Right lobe of liver (tissue), 6 donors: Measurements from ENCODE around the gene KRT17. TPM values are rescaled to one million over a fixed set of nuclear protein-coding genes. Genes with fewer than 3 reads are reported as not detected.

Source experiments
- ATAC-seq, 4 donors: fragments of 200-7000 bp; cut with Tn5 transposase; one replicate each; pipeline ENCODE4 v1.9.1; 2020; ENCODE audit warnings: mild to moderate bottlenecking in 4 of 4, moderate library complexity in 4 of 4
- DNase-seq, 3 donors: peaks; one replicate each; pipeline ENCODE4 v3.0.0-alpha.2; 2020
- H3K27ac ChIP-seq, 3 donors: fragments of 200-600 bp; one replicate each; pipeline ENCODE4 v1.8.0; 2022
- H3K27me3 ChIP-seq, 2 donors: fragments of 200-600 bp; one replicate each; pipeline ENCODE4 v1.8.0; 2022
- H3K36me3 ChIP-seq, 4 donors: fragments of 200-600 bp; sonication (generic) in 1 of 4; one replicate each; pipeline versions ENCODE4 v1.5.1 to v1.8.0; 2017 to 2022; ENCODE audit warnings: control low read depth in 1 of 4
- H3K4me1 ChIP-seq, 4 donors: fragments of 200-600 bp; sonication (generic) in 1 of 4; one replicate each; pipeline versions ENCODE4 v1.5.1 to v1.8.0; 2017 to 2022; ENCODE audit warnings: control low read depth in 1 of 4
- H3K4me3 ChIP-seq, 3 donors: fragments of 200-600 bp; one replicate each; pipeline ENCODE4 v1.8.0; 2022
- H3K9me3 ChIP-seq, 4 donors: fragments of 200-600 bp; sonication (generic) in 1 of 4; one replicate each; pipeline versions ENCODE4 v1.5.1 to v1.8.0; 2017 to 2022; ENCODE audit warnings: control low read depth in 1 of 4
- POLR2A ChIP-seq: fragments of 450-650 bp; IDR thresholded peaks from one replicate; pipeline ENCODE4 v1.6.1; 2017; ENCODE audit warnings: antibody characterized with exemption, mild to moderate bottlenecking
- WGBS: methylation state at CpG from one replicate; pipeline ENCODE4 v1.1.6; 2018; ENCODE audit warnings: low coverage, low lambda C conversion rate; ENCODE audit not compliant: insufficient coverage; ENCODE audit errors: missing lambda C conversion rate; 5-methylcytosine and 5-hydroxymethylcytosine counted together
- intact Hi-C, 2 donors: fragments of 100-400 bp; cut with DNase I; formaldehyde crosslinking; loops; one replicate each; pipeline versions ENCODE4 v1.11.2 to v1.14.1; 2022
- total RNA-seq, 6 experiments: library from RNA; depleted of rRNA in 2 of 6; stranded (reverse); fragments of >200 nt in 2 of 6; fragmentation: NEBNext Ultra II Directional in 3 of 6; extraction: Animal tissue kit (Norgen Biotek cat#: 25700) in 3 of 6; gene quantifications; one replicate each; pipeline versions ENCODE4 v1.1.0 to v1.2.4, GENCODE V29; 2016 to 2023
- TF ChIP-seq, protein P1 (sequence below), 4 donors: fragments of 200-600 bp in 3 of 4; fragments of 450-650 bp in 1 of 4; IDR thresholded peaks; one replicate each; pipeline versions ENCODE4 v1.5.1 to v1.8.0; 2016 to 2022; ENCODE audit warnings: antibody characterized with exemption in 4 of 4, mild to moderate bottlenecking in 2 of 4
- donor health status: DM: no; HTN: yes; CAD: no.
- donor health status: DM: no; HTN: no; CAD: no.
- donor health status: DM: no; HTN: no; CAD: no.
- donor health status: DM: no; HTN: yes; CAD: no.
- donor health status: DM: no; HTN: yes; CAD: no.

KRT17 gene
- total RNA-seq, 6 experiments from 2014 or later = not detected

DNA sequence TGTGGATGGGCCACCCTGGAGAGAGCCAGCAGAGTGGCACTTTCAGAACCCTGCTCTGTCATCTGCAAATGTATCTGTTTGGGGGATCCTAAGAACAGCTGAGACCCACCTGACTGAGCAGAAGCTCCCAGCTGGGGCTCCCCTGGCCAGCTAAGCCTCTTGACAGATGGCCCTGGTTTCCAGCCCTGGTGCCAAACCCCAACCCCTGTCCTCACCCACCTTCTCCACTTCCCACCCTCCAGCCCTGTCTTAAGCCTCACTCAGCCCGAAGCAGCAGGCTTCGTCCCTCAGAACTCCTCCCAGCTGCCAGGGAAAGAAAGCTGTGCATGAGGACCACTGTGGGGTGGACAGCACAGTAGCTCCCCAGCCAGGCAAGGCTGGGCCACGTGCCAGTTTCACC lies 49.0 kb downstream of the KRT17 start:
- TF ChIP-seq POLR2A = no peak
- TF ChIP-seq, protein P1, sequence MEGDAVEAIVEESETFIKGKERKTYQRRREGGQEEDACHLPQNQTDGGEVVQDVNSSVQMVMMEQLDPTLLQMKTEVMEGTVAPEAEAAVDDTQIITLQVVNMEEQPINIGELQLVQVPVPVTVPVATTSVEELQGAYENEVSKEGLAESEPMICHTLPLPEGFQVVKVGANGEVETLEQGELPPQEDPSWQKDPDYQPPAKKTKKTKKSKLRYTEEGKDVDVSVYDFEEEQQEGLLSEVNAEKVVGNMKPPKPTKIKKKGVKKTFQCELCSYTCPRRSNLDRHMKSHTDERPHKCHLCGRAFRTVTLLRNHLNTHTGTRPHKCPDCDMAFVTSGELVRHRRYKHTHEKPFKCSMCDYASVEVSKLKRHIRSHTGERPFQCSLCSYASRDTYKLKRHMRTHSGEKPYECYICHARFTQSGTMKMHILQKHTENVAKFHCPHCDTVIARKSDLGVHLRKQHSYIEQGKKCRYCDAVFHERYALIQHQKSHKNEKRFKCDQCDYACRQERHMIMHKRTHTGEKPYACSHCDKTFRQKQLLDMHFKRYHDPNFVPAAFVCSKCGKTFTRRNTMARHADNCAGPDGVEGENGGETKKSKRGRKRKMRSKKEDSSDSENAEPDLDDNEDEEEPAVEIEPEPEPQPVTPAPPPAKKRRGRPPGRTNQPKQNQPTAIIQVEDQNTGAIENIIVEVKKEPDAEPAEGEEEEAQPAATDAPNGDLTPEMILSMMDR (IDR thresholded peaks at IDR 0.05) = no peak

DNA sequence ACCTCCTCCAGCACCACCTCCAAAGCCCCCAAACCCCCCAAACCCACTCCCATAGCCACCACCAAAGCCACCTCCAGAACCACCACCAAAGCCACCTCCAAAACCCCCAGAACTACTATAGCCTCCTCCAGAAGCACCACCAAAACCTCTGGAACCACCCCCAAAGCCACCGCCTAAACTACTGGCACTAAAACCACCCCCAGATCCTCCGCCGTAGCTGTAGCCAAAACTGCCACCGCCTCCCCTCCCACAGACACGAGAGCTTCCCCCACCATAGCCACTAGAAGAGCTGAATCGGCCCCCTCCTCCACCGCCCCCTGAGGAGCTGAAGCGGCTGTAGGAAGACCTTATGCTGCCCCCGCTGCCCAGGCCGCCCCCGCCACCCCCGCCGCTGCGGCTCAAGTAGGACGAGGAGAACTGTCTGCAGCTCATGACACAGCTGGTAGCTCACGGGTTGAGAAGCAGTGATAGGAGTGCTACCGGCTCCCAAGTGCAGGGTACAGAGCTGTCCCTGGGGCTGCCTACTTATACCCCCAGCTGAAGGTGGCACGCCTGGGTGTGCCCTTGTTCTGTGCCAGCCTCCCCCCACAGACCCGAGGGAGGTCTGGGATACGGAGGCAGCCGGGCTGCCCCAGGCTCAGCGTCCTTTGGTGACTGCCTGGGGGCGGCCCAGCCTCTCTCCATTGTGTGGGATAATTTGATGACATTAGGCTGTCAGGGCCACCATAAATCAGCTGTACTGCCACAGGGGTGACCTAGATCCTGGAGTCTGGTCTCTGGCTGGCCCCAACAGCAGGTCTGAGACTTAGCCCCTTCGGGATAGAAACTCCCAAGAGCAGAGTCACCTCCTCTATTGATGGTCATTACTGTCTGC lies 52.6 kb downstream of the KRT17 start, which contains the start of gene KRT9:
KRT9 (minus strand) TSS at position 499 of the 874 bp plus-strand sequence; CDS start at position 432, 67 bp downstream.
- DNase-seq = no peak
- Histone ChIP-seq H3K27ac (no peak within 1 kb of the TSS), H3K4me3 (no peak within 1 kb of the TSS), H3K9me3 (no peaks in the 10 kb centered on the region), H3K36me3 (no peaks in the 10 kb centered on the region), H3K27me3 (no peaks in the 10 kb centered on the region), H3K4me1 (no peaks in the 10 kb centered on the region)
- no peak for ATAC-seq
- intact Hi-C loops = no loop called here
- 81% methylated on average over 10 of the region's 24 CpGs for WGBS
- TF ChIP-seq, protein P1 (IDR thresholded peaks at IDR 0.05) = no peak
- no peak for TF ChIP-seq POLR2A

More for the DNA sequence above, 49.0 kb downstream of the KRT17 start:
- Histone ChIP-seq H3K27ac (no peak overlapping the region), H3K36me3 (no peaks in the 10 kb centered on the region), H3K27me3 (no peaks in the 10 kb centered on the region), H3K9me3 (no peaks in the 10 kb centered on the region), H3K4me1 (no peaks in the 10 kb centered on the region), H3K4me3 (no peak overlapping the region)
- 23% methylated on average over 3 of the region's 3 CpGs for WGBS
- DNase-seq (no peak), ATAC-seq (no peak)
- intact Hi-C loops = no loop called here

Other genes starting within 250 kb of the KRT17 start
- not detected for gene KRT34, start 242.3 kb downstream of the KRT17 start, total RNA-seq
- gene KRT31, start 227.0 kb downstream of the KRT17 start, total RNA-seq = not detected
- not detected for gene KRT37, start 200.0 kb downstream of the KRT17 start, total RNA-seq
- gene KRT38, start 183.6 kb downstream of the KRT17 start, total RNA-seq = not detected
- gene KRT32, start 157.2 kb downstream of the KRT17 start, total RNA-seq = not detected
- gene KRT35, start 143.4 kb downstream of the KRT17 start, total RNA-seq = not detected
- gene KRT36, start 134.7 kb downstream of the KRT17 start, total RNA-seq = not detected
- gene KRT13, start 119.0 kb downstream of the KRT17 start, total RNA-seq = 1 to 10 TPM in 1 of 6 experiments, not detected in 5; 1.6 TPM
- not detected for gene KRT15, start 105.7 kb downstream of the KRT17 start, total RNA-seq
- 1 to 10 TPM in 5 of 6 experiments, under 1 TPM in 1; 0.87 to 4.3 (median 2.5) TPM for gene KRT19, start 96.3 kb downstream of the KRT17 start, total RNA-seq
- not detected for gene KRT9, start 52.5 kb downstream of the KRT17 start, total RNA-seq
- under 1 TPM in 1 of 6 experiments, not detected in 5; 0.24 TPM for gene KRT14, start 37.7 kb downstream of the KRT17 start, total RNA-seq
- not detected for gene KRT16, start 11.8 kb downstream of the KRT17 start, total RNA-seq
- 100 to 1,000 TPM; 284 to 454 (median 404) TPM for gene EIF1, start 64.3 kb upstream of the KRT17 start, total RNA-seq
- not detected for gene GAST, start 87.8 kb upstream of the KRT17 start, total RNA-seq
- under 1 TPM in 3 of 6 experiments, not detected in 3; 0.07 to 0.10 (median 0.07) TPM for gene HAP1, start 110.1 kb upstream of the KRT17 start, total RNA-seq
- gene JUP, start 162.1 kb upstream of the KRT17 start, total RNA-seq = 10 to 100 TPM; 54.3 to 74.8 (median 65.7) TPM
- gene P3H4, start 187.4 kb upstream of the KRT17 start, total RNA-seq = 1 to 10 TPM; 1.8 to 3.8 (median 2.8) TPM
- gene FKBP10, start 188.4 kb upstream of the KRT17 start, total RNA-seq = 1 to 10 TPM; 2.4 to 5.1 (median 4.0) TPM
- 10 to 100 TPM; 19.9 to 30.7 (median 23.1) TPM for gene NT5C3B, start 211.7 kb upstream of the KRT17 start, total RNA-seq
- not detected for gene KLHL10, start 213.2 kb upstream of the KRT17 start, total RNA-seq
- 1 to 10 TPM; 2.9 to 7.0 (median 5.7) TPM for gene KLHL11, start 240.8 kb upstream of the KRT17 start, total RNA-seq